A673 (cell line): ENCODE data around the gene ENTR1. TPM values are rescaled to one million over a fixed set of nuclear protein-coding genes. Genes with fewer than 3 reads are reported as not detected.

Experiments used
- BruUV-seq: library from RNA; stranded (reverse); fragments of 400-500 nt; replicated peaks from 2 replicates; lab custom pipeline; 2021; lab: Mats Ljungman, UMichigan
- CTCF ChIA-PET: fragments of 300-600 bp; sonication (Branson Sonifier 250); formaldehyde crosslinking; loops from one replicate; lab custom pipeline; 2022; ENCODE audit warnings: antibody characterized with exemption; lab: Charles Lee
- POLR2A ChIA-PET: fragments of 300-600 bp; sonication (Branson Sonifier 250); formaldehyde crosslinking; loops from one replicate; lab custom pipeline; 2022; ENCODE audit warnings: antibody characterized with exemption; ENCODE audit not compliant: low non-redundant PET; lab: Charles Lee
- DNase-seq: peaks from one replicate; pipeline ENCODE4 v3.0.0-alpha.2; 2015; ENCODE audit warnings: low spot score
- H3K27ac ChIP-seq: fragments of 200-600 bp; sonication (generic); 2 replicates; pipeline ENCODE4 v1.5.1; 2016; ENCODE audit warnings: mixed run types, low read depth, mild to moderate bottlenecking, mixed read lengths, antibody characterized with exemption, low read length; ENCODE audit not compliant: poor library complexity, severe bottlenecking
- H3K27me3 ChIP-seq: fragments of 200-600 bp; sonication (generic); replicated peaks from 2 replicates; pipeline ENCODE4 v1.6.1; 2017; ENCODE audit warnings: mixed run types, low read depth, mild to moderate bottlenecking, mixed read lengths, antibody characterized with exemption, low read length; ENCODE audit not compliant: insufficient read depth, poor library complexity
- H3K36me3 ChIP-seq: fragments of 200-600 bp; sonication (generic); 2 replicates; pipeline ENCODE4 v1.6.1; 2016; ENCODE audit warnings: mixed run types, mild to moderate bottlenecking, mixed read lengths, antibody characterized with exemption, low read length; ENCODE audit not compliant: insufficient read depth, poor library complexity, severe bottlenecking
- H3K4me1 ChIP-seq: fragments of 200-600 bp; sonication (generic); 2 replicates; pipeline ENCODE4 v1.6.1; 2017; ENCODE audit warnings: mixed run types, mild to moderate bottlenecking, mixed read lengths, antibody characterized with exemption, low read length; ENCODE audit not compliant: insufficient read depth, poor library complexity, severe bottlenecking
- H3K4me3 ChIP-seq: fragments of 200-600 bp; sonication (generic); 2 replicates; pipeline ENCODE4 v1.5.1; 2016; ENCODE audit warnings: low read depth, mixed run types, mild to moderate bottlenecking, mixed read lengths, low read length; ENCODE audit not compliant: poor library complexity, severe bottlenecking
- H3K9me3 ChIP-seq: fragments of 200-600 bp; sonication (generic); 2 replicates; pipeline ENCODE4 v1.6.1; 2016; ENCODE audit warnings: mixed run types, low read depth, mild to moderate bottlenecking, mixed read lengths, antibody characterized with exemption, low read length; ENCODE audit not compliant: poor library complexity, severe bottlenecking
- EZH2 ChIP-seq: fragments of 200-600 bp; sonication (generic); IDR thresholded peaks from 2 replicates; pipeline ENCODE4 v1.6.1; 2017; ENCODE audit warnings: borderline replicate concordance, low read depth, mild to moderate bottlenecking, mixed read lengths, antibody characterized with exemption, low read length; ENCODE audit not compliant: poor library complexity, severe bottlenecking
- intact Hi-C: fragments of 100-400 bp; cut with micrococcal nuclease; formaldehyde crosslinking; loops from one replicate; pipeline ENCODE4 v1.10.0; 2022; ENCODE audit not compliant: unreplicated experiment
- total RNA-seq: library from RNA; stranded (reverse); gene quantifications from 2 replicates; pipeline ENCODE4 v1.2.3, GENCODE V29; 2021
- TF ChIP-seq, protein P1 (sequence below): fragments of 300-800, 200-600 bp; sonication (generic); conservative IDR thresholded peaks from 2 replicates; pipeline ENCODE4 v1.5.1; 2017; ENCODE audit warnings: low read depth, mild to moderate bottlenecking, antibody characterized with exemption, low read length, moderate library complexity, mixed read lengths

ENTR1 gene
- total RNA-seq, 1 experiment from 2014 or later: 146 TPM

DNA sequence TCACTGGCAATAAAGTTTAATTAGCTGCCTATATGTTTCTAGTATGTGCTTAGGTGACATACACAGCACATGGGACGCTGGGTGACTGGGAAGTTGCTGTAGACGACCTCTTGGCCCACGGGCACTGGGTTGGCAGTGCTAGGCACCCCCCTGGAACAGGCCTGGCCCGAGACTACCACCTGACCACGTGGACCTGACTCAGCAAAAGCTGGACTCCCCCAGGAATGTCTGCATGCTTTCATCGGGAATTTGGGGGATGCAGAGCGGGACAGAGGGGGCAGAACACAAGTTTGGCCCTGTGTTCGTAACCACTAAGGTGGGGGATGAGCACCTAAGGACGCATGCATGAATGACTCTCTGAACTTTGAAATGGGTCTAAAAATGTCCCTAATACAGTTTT, 45.8 kb upstream of the ENTR1 start:
- no peaks in the 10 kb centered on the region for H3K27me3 ChIP-seq
- H3K4me3 ChIP-seq: no peak overlapping the region
- CTCF ChIA-PET: no interaction called here
- no peak for DNase-seq
- no TSS peak for BruUV-seq
- intact Hi-C loops: no loop called here
- TF ChIP-seq, protein P1, sequence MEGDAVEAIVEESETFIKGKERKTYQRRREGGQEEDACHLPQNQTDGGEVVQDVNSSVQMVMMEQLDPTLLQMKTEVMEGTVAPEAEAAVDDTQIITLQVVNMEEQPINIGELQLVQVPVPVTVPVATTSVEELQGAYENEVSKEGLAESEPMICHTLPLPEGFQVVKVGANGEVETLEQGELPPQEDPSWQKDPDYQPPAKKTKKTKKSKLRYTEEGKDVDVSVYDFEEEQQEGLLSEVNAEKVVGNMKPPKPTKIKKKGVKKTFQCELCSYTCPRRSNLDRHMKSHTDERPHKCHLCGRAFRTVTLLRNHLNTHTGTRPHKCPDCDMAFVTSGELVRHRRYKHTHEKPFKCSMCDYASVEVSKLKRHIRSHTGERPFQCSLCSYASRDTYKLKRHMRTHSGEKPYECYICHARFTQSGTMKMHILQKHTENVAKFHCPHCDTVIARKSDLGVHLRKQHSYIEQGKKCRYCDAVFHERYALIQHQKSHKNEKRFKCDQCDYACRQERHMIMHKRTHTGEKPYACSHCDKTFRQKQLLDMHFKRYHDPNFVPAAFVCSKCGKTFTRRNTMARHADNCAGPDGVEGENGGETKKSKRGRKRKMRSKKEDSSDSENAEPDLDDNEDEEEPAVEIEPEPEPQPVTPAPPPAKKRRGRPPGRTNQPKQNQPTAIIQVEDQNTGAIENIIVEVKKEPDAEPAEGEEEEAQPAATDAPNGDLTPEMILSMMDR: no peak
- TF ChIP-seq EZH2: no peak
- no peak overlapping the region for H3K27ac ChIP-seq
- POLR2A ChIA-PET: no interaction called here
- peaks cover 72% of the 10 kb centered on the region for H3K36me3 ChIP-seq
- H3K9me3 ChIP-seq: no peaks in the 10 kb centered on the region
- H3K4me1 ChIP-seq: no peaks in the 10 kb centered on the region

DNA sequence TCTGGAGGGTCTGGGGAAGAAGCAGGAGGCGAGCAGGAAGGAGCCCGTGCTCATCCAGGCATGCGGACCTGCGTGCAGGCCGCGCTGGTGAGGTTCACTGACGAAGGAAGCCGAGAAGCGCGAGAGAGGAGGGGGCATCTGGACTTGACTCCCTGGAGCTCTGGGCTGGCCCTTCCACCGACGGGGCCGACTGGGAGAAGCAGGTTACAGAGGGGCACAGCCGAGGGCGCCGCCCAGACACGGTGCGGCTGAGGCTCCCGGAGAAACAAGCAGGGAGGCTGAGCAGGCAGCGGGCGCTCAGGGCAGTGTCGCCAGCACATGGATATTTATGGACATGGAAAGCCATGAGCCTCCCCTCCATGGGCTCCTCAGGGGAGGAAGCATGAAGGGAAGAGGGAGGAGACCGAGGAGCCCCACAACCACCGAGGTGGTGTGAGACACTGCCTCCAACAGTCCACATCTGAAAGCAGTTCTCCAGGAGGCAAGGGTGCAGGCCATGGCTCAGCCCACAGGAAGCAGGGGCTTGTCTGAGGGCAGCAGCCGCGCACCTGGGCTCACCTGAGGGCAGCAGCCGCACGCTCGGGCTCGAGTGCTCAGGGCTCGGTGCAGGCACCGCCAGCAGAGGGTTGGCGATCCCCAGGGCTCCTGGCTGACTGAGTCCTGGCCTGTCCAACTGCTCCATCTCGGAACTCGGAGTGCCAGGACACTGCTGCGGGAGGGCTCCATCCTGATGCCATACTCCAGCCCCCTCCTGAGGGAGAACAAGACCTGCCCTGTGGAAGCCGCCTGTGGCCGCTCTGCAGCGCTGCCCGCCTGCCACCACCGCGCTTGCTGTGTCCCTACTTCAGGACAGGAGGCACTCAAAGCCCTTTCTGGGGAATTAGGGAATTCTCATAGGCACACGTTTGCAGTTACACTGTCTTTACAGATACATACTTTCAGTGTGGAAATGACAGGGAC, 44.9 kb upstream of the ENTR1 start:
- H3K27ac ChIP-seq: no peak overlapping the region
- no peak for DNase-seq
- H3K27me3 ChIP-seq: no peaks in the 10 kb centered on the region
- H3K4me1 ChIP-seq: no peaks in the 10 kb centered on the region
- no peak for TF ChIP-seq EZH2
- TF ChIP-seq, protein P1: no peak
- peaks cover 71% of the 10 kb centered on the region for H3K36me3 ChIP-seq
- no peaks in the 10 kb centered on the region for H3K9me3 ChIP-seq
- no TSS peak for BruUV-seq
- ChIA-PET POLR2A (no interaction called here), CTCF (no interaction called here)
- intact Hi-C loops: no loop called here
- no peak overlapping the region for H3K4me3 ChIP-seq

DNA sequence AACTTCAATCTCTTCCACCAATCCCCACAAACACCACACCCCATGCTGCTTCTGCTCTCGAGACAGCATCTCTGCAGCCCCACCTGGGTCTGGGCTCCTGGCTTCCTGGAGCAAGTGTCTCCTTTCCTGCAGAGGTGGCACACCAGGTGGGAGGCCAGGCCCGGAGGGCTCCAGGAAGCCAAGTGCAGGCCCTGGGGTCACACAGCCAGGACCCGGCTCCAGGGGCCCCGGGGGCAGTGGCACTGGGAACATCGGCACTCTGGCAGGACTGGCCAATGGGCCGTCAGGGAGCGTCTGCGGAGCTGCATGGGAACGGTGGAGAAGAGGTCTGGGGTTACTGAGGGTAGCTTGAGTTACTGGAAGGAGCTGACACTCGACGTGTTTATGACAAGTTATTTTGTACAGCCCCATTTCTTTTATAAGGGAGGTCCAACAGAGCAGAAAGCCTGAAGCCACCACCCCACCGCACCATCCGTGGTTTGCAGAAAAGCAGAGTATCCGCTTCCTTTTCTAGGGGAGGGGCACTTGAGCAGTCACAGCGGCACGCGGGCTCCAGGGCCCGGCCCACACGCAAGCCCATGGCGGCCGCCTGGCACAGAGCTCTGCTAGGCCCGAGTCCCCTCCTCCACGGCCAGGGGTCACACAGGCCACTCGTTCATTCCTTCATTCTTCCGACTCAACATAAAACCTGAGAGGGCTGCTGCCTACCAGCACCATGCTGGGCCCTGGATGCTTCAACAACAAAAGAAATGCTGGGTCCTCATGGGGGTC, 43.8 kb upstream of the ENTR1 start:
- Histone ChIP-seq H3K4me1 (no peaks in the 10 kb centered on the region), H3K27ac (no peak overlapping the region), H3K36me3 (peaks cover 68% of the 10 kb centered on the region), H3K4me3 (no peak overlapping the region), H3K9me3 (no peaks in the 10 kb centered on the region), H3K27me3 (no peaks in the 10 kb centered on the region)
- no peak for DNase-seq
- BruUV-seq: no TSS peak
- ChIA-PET POLR2A (no interaction called here), CTCF (no interaction called here)
- intact Hi-C loops: no loop called here
- no peak for TF ChIP-seq EZH2
- TF ChIP-seq, protein P1: no peak
